Kidney (tissue), 14 donors: ENCODE measurements around the gene PEX16. TPM values are rescaled to one million over a fixed set of nuclear protein-coding genes. Genes with fewer than 3 reads are reported as not detected.

Source experiments
- DNase-seq, 5 donors: peaks; one replicate each; pipeline ENCODE4 v3.0.0-alpha.2; 2013 to 2020
- FAIRE-seq: peaks from 2 replicates; lab custom pipeline; 2012; peaks lifted over from hg19 to GRCh38; lab: Jason Lieb, UNC
- H3K27ac ChIP-seq, 2 donors: one replicate each; pipeline ENCODE4 v1.7.0; 2013; ENCODE audit warnings: low read depth in 2 of 2, low read length in 2 of 2, inconsistent platforms in 1 of 2
- H3K27me3 ChIP-seq: one replicate; pipeline ENCODE4 v1.7.1; 2013; ENCODE audit warnings: low read length, inconsistent platforms; ENCODE audit not compliant: control insufficient read depth, insufficient read depth
- H3K36me3 ChIP-seq, 3 donors: one replicate each; pipeline versions ENCODE4 v1.7.0 to v1.7.1; 2013; ENCODE audit warnings: low read length in 3 of 3, control low read depth in 1 of 3, inconsistent platforms in 1 of 3; ENCODE audit not compliant: insufficient read depth in 3 of 3, control insufficient read depth in 2 of 3
- H3K4me1 ChIP-seq, 3 donors: one replicate each; pipeline versions ENCODE4 v1.7.0 to v1.7.1; 2013; ENCODE audit warnings: low read length in 3 of 3, inconsistent platforms in 1 of 3, low read depth in 1 of 3; ENCODE audit not compliant: control insufficient read depth in 2 of 3, insufficient read depth in 2 of 3
- H3K4me3 ChIP-seq, 3 donors: one replicate each; pipeline versions ENCODE4 v1.7.0 to v1.8.1; 2013; ENCODE audit warnings: low read length in 3 of 3, control low read depth in 1 of 3, inconsistent platforms in 1 of 3
- H3K9ac ChIP-seq, 3 donors: one replicate each; pipeline versions ENCODE4 v1.7.0 to v1.7.1; 2013; ENCODE audit warnings: low read length in 3 of 3, control low read depth in 1 of 3, inconsistent platforms in 1 of 3
- H3K9me3 ChIP-seq, 3 donors: one replicate each; pipeline versions ENCODE4 v1.7.0 to v1.7.1; 2013; ENCODE audit warnings: low read length in 3 of 3, control low read depth in 1 of 3, inconsistent platforms in 1 of 3; ENCODE audit not compliant: control insufficient read depth in 2 of 3, insufficient read depth in 1 of 3
- intact Hi-C: fragments of 100-400 bp; cut with DNase I; formaldehyde crosslinking; loops from one replicate; pipeline ENCODE4 v1.11.1; 2022
- polyA plus RNA-seq: library from polyadenylated mRNA; stranded (reverse); fragments of 350-450 nt; fragmentation: Illumina TruSeq; extraction: RNeasy Lipid Tissue Mini Kit (QIAGEN cat#74804); gene quantifications from one replicate; pipeline ENCODE4 v1.2.3, GENCODE V29; 2014; ENCODE audit warnings: low read depth, low replicate concordance; ENCODE audit not compliant: insufficient read depth
- total RNA-seq: library from RNA; stranded (reverse); fragmentation: NEBNext Ultra II Directional; extraction: Animal tissue kit (Norgen Biotek cat#: 25700); gene quantifications from one replicate; pipeline ENCODE4 v1.2.1, GENCODE V29; 2021
- TF ChIP-seq, protein P1 (sequence below): IDR thresholded peaks from 3 replicates; pipeline ENCODE4 v1.5.1; 2012; ENCODE audit warnings: mild to moderate bottlenecking, moderate library complexity, borderline replicate concordance; ENCODE audit not compliant: insufficient read depth; ENCODE audit errors: extremely low read depth
- donor health status: control.
- donor health status: control.
- donor health status: control.
- donor health status: control.
- donor health status: control.
- donor health status: DM: yes; HTN: yes; CAD: no.
- donor health status: Normal renal cell carcinoma (clear cell type).

The PEX16 gene
- total and polyA plus RNA-seq, 2 donors from 2014 or later: 38.4 to 46.0 TPM

DNA sequence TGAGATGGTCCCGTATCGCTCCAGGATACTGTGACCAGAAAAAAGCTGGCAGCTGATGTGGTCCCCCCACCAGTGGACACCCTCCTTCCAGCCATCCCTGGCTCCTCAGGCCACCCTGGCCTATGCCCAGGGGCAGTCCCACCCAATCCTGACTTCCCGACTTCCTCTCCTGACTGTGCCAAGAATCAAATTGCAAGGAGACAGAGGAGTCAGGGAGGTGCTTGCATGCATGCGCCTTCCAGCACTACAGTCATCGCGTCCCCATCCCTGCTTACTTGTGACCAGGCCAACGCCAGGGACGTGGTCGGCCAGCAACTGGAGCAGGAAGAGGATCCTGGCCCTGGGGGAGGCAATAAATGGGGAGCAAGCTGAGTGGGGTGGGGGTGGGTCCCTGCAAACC, 7.1 kb downstream of the PEX16 start:
- Histone ChIP-seq H3K9me3 (no peaks in the 10 kb centered on the region), H3K36me3 (peaks cover 0 to 25% (median 11%) of the 10 kb centered on the region in 3 donors), H3K27ac (no peak overlapping the region), H3K4me3 (no peak overlapping the region), H3K4me1 (no peaks in the 10 kb centered on the region), H3K9ac (no peak overlapping the region), H3K27me3 (no peaks in the 10 kb centered on the region)
- no peak for FAIRE-seq
- DNase-seq: no peak
- intact Hi-C loops: no loop called here
- TF ChIP-seq, protein P1, sequence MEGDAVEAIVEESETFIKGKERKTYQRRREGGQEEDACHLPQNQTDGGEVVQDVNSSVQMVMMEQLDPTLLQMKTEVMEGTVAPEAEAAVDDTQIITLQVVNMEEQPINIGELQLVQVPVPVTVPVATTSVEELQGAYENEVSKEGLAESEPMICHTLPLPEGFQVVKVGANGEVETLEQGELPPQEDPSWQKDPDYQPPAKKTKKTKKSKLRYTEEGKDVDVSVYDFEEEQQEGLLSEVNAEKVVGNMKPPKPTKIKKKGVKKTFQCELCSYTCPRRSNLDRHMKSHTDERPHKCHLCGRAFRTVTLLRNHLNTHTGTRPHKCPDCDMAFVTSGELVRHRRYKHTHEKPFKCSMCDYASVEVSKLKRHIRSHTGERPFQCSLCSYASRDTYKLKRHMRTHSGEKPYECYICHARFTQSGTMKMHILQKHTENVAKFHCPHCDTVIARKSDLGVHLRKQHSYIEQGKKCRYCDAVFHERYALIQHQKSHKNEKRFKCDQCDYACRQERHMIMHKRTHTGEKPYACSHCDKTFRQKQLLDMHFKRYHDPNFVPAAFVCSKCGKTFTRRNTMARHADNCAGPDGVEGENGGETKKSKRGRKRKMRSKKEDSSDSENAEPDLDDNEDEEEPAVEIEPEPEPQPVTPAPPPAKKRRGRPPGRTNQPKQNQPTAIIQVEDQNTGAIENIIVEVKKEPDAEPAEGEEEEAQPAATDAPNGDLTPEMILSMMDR: no peak

DNA sequence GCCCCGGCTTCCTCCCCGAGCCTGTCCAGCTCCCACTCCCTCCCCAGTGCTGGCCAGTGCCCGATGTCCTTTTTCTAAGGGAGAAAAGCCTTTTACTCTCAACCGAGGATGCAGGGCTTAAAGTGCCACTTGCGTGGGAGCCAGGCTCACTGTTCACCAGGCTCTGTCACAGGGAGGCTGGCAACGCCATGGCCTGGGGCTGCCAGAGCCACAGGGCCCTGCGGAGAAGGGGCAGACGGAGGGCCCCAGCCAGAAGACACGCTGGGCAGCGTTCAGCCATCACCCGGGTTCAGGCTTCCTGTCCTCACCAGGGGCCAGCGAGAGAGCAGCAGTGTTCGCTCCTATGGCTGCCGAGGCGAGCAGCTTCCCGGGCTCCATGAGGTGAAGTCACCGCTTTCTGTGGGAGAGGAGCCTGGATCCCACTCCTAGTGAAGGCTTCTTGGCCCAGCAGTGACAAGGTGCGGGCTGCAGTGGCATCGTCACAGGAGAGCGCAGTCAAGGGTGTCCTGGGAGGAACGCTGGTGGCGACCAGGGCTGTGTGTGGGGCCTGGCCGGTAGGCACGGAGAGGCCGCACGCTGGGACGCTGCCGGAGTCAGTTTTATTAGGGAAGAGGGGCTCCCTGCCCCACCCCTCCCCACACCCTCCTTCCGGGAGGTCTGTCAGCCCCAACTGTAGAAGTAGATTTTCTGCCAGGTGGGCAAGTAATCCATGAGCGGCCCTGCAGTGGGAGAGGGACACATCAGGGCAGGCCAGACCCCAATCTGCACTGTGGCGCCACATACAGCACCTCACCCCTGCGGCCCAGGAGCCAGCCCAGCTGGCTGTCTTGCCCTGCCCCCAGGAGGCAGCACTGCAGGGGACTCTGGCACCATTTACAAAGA, 7.8 kb downstream of the PEX16 start:
- H3K9ac ChIP-seq: no peak overlapping the region
- no peak overlapping the region for H3K4me3 ChIP-seq
- no peak for FAIRE-seq
- no peaks in the 10 kb centered on the region for H3K4me1 ChIP-seq
- TF ChIP-seq, protein P1: no peak
- no peaks in the 10 kb centered on the region for H3K27me3 ChIP-seq
- H3K36me3 ChIP-seq: peaks cover 0 to 17% (median 6%) of the 10 kb centered on the region in 3 donors
- no peaks in the 10 kb centered on the region for H3K9me3 ChIP-seq
- DNase-seq: no peak
- intact Hi-C loops: no loop called here
- no peak overlapping the region for H3K27ac ChIP-seq

DNA sequence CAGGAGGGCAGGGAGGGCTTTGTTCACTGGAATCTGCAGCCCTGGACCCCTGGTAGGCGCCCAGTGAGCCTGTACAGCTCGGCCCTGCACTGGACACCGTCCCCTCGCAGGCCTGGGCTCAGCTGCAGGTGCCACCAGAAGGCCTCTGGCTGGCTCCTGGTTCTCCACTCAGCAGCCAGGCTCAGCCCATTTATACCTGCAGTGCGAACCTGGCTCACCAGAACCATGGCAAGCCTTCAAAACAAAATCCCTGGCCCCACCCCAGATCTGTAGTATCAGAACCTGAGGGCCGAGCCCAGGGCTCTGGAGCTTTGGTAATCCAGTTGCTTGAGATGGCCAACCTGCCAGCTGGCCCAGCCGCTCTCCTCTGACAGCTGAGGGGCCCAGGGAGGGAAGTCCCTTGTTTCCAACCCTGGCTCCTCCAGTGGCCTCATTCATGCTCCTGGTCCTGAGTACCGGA, 9.7 kb downstream of the PEX16 start:
- Histone ChIP-seq H3K27ac (no peak overlapping the region), H3K4me3 (no peak overlapping the region), H3K9me3 (no peaks in the 10 kb centered on the region), H3K9ac (no peak overlapping the region), H3K4me1 (no peaks in the 10 kb centered on the region), H3K36me3 (peaks cover 0 to 6% (median 3%) of the 10 kb centered on the region in 3 donors), H3K27me3 (no peaks in the 10 kb centered on the region)
- DNase-seq (no peak), FAIRE-seq (no peak)
- intact Hi-C loops: no loop called here
- TF ChIP-seq, protein P1: no peak
